Stimulated activated CD8-positive, alpha-beta memory T cell treated with anti-CD3 and anti-CD28 coated beads, Interleukin-4, amount 100 ng/mL, for 4 hours (primary cell): ENCODE measurements around the gene IGFBP2.
A peak's percentile ranks its signal among the peaks of the same experiment; 100 is the strongest.

Source experiments
- DNase-seq, 2 donors: peaks; one replicate each; pipeline ENCODE4 v3.0.0-alpha.2; 2020; ENCODE audit warnings: low read depth in 2 of 2, low spot score in 1 of 2

The IGFBP2 gene

DNA sequence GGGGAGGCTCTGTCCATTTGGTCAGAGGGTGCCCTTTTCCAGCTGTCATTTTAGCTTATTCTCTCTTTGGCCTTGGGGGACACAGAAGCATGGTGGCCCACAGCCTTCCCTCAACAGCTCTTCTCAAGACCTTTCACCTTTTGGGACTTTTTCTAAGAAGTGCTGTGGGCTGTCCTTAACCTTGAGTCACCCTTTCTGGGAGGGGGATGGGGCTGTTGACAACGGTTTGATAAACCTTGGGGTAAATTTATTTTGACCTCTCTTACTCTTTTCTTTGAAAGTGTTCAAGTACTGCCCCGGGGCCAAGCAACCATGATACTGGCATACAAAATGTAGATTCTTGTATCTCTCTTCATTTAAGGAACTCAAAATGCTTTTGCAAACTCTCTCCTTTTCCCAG lies 48.5 kb downstream of the IGFBP2 start:
- DNase-seq, result no peak

DNA sequence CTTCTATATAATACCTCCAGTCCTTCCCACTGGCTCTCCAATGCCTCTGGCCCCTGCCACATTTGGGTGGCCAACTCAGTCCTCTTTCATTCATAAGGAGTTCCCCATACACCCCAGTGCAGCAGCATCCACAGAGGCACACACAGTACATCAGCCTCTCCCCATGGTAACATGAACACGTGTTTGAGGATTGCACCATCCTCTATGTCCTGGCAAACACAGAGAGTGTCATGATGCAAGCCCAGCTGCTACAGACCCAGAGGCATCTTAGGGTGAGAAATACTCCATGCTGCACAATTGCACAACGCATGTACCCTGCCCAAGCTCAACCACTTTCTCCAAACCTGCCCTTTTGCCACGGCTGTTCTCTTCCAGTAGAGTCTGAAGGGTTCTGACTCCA lies 50.6 kb downstream of the IGFBP2 start:
- no peak for DNase-seq

DNA sequence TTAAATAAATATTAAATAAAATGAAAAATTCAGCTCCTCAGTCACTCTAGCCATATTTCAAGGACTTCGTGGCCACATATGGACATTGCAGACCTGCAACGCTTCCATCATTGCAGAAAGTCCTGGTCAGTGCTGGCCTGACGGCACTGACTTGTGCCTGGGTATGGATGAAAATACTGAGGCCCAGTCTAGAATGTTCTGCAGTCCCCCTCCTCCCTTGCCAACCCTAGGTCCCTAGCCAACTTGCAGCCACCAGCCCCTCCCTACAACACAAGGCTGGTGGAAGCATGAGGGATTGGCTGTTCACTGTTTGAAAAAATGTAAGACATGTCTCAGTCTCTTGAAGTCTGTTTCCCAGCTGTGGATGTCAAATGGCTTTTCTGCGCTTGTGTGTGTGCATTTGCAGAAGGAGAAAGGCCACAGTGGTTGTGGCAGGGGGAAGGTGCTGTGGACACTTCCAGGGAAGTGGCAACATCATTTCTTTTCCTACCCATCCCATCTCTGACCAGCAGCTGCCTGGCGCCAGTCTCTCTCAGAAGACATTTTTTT lies 52.2 kb downstream of the IGFBP2 start:
- DNase-seq, result no peak

DNA sequence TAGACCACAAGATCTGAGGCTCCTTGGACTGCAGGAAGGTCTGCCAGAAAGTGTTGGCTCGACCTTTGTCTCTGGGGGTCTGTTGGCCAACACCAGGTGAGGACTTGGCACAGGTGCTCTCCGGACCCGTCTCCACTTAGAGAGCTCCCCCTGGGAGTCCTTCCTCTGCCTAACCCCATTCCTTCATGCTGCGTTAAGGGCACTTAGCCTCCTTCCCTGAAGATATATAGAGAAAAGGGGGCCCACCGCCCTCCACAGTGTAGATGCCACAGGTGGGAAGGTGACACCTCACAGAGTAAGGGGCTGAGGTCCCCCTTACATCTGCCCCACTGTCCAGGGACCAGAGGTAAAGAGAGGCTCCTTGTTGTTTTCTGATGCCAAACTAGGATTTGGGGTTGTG lies 53.9 kb downstream of the IGFBP2 start:
- no peak for DNase-seq

DNA sequence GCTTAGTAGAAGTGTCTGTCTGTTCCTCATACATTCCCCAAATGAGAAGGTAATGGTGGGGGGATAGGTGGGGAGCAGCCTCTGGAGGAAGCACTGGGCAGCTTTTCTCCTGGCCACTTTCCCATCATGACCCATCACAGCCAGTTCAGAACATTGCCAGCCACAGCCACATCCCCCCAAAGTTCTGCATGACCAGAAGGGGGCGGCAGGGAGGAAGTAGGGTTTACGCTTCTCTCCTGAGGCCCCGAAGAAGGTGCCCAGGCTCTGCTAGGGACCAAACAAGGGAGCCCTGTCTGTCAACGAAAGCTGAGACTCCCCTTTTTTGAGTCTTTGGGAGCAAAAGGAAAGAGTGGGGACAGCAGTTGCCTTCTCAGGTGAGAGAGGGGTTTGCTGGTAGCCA lies 54.4 kb downstream of the IGFBP2 start:
- no peak for DNase-seq

DNA sequence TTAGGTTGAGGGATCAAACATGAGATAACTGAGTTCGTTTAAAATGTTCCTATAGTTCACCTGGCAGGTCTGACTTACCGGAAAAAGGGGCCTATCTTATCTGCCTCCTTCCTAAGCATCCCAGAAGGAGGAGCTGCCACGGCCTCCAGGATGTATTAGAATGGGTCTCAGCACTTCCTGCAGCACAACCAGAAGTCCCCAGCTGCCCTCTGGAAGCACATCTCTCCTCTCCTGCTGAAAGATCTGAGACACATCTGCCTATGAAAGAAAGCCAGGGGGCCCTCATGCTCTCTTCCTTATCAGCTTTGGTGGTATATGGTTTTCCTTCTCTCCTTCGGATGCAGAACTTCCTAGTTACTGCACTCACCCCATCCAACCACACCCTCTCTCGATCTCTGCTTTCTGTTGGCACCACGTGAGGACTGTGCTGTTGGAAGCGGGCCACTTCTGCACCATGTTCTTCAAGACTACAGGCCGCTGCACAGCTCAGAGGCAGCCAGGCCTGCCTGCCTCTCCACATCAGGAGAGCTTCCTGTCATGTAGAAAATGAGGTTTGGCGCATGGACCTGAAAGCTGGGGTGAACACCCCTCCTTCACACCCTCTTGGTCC lies 55.6 kb downstream of the IGFBP2 start:
- no peak for DNase-seq

DNA sequence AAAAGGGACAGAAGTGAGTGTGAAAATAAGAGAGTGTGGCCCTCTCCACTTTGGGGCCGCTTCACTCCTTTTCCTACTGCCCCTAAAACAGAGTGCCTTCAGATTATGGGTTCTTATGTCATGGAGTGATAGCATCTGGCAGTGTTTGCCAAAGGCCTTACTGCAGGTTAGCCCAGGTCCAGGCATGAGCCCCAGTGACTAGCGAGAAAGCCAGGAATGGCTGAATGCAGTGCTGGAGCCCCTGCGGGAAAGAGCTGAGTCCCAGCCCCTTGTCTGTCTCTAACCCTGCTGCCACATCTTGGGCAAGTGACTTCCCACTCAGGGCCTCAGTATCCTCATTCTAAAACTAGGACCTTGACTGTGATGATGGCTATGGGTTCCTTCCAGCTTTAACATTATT lies 56.2 kb downstream of the IGFBP2 start:
- no peak for DNase-seq

DNA sequence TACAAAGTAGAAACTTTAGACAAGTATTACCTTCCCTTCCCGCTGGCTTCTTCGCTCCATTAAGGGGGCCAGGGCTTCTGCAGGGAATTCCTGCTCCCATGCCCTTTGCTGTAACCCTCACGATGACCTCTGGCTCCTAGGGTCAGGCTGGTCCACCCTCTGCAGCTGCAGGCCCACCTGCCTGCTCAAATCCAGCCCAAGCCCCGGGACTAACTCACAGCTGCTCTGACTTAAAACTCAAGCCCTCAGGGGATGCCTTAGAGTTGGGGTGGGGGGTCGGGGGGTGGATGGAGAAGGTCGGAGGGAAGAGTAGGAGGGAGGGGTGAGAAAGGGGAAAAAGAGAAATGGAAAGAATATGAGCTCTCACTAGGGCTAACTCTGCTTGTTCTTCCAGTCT lies 57.2 kb downstream of the IGFBP2 start:
- DNase-seq, result no peak

DNA sequence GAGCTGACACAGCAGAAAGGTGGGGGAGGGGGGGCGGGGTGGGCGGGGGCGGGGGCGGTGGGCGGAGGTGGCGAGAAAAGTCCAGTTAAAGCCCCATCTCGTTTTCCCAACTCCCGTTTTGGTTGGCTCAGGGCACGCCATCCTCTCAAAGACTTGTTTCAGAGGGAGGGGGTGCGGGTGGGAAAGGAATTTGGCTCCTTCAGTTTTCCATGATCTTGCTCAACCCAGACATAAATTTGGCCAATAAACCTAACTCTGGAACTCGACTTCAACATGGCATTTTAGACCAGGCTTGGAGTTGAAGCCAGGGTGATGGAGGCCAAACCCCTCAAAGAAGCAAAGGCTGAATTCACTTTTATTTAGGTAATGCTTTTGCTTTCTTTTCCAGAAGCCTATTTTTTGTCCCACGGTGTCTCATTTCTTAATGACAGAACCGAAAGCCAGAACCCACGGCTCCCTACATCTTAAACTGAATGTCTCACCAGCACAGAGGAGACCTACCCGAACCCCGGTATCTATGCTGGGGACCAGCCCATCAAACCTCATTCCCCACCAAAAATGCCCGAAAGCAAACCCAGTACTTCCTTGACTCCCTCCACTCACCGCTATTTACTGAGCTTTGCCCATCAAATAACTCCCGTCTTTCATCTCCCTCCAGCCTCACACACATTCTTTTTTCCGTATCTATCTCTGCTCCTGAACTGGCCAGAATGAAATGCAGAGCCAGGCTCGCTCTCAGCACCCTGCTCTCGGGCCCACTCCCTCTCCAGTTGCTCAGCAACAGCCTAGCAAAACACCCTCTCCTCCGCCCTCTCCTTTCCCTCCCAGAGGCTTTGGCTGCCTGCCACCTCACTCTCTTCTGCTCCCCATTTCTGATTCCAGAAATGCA lies 57.9 kb downstream of the IGFBP2 start:
- no peak for DNase-seq

DNA sequence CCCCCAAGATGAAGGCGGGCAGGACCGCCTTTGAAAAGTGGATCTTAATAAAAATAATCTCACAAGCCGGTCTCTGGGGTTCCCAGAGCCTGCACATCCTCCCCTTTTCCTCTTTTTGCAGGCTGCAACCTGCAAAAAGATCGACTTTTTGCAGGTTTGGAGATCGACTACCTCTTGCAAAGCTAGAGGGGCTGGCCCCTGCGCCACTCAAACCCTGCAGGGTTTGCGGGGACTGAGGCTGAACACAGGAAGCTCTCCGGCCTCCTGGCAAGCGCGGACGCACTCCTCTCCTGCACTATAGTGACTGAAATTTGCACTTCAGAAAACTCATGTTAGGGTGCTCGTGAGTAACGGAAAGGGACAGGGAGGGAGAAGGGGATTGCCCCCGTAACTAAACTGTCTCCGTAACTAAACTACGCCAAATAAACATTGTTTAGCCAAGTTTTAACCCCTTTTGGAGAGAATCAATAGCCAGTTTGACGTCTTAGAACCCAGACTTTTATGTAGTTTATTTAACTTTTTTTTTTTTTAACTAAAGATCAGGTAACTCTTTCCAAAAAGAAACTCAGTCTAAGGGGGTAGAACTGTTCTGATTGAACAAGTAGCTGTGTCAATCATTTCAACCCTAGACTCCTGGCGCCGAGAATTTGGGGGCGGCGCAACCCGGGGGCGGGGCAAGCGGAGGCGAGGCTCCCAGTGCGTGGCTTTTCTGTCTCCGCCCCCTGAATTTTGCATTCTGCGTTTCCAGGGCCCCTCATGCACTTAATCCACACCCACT lies 59.6 kb downstream of the IGFBP2 start:
- DNase-seq, result peak; percentile 33 to 36

DNA sequence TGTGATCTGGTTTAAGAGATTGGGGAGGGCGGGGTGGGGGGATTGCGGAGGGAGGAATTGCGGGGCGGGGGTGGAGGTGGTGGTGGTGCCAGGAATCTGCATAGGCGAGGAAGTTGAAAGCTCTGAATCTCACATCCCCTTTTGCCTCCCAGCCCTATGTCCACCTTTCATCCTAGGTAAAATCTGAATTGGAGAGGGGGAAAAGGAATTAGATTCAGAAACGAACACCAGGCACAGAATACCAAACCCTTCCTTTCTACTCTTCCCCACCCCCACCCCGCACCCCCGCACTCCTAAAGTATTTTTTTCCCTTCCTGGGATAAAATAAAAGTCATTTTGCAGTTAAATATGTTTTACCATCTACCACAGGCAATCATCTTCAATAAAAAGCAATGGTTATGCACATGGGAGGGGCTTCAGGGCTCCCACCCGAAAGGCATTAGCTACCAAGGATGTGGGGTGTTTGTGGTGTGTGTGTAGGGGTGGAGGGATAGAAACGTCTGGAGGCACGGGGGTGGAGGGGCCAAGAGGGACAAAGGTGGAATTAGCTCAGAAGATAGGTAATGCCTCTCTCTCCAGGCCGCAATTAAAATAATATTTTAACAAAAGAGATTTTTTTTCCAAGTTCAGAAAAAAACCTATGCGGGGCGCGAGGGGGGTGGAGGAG lies 60.3 kb downstream of the IGFBP2 start:
- no peak for DNase-seq

DNA sequence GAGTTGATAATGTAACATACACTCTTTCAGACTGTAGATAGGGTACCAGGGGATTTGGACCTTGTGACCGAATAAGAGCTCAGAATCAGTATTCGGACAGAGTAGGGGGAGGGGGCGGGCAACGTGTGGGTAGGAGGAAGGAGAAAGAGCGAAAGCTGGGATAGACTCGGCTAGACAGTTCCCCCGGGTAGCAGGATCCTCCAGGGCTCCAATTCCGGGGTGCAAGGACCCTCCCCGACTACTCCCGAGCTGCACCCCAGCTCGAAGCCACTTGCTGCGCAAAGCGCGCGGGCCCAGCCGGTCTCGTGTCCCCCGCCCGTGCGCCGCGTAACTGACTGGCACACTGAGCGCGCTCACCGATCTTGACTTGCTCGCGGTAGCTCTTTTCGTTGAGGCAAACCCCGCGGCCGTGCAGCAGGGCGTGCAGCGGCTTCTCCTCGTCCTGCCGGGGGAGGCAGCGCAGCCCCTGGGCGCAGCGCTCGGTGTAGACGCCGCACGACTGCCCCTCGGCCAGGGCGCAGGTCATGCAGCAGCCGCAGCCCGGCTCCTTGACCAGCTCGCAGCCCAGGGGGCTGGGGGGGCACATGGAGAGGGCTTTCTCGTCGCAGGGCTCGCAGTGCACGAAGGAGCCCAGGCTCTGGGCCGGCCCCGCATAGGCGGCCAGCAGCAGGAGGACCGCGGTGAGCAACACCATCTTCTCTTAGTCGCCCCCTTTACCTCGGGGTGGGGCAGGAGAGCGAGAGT lies 61.0 kb downstream of the IGFBP2 start:
- DNase-seq, result no peak

DNA sequence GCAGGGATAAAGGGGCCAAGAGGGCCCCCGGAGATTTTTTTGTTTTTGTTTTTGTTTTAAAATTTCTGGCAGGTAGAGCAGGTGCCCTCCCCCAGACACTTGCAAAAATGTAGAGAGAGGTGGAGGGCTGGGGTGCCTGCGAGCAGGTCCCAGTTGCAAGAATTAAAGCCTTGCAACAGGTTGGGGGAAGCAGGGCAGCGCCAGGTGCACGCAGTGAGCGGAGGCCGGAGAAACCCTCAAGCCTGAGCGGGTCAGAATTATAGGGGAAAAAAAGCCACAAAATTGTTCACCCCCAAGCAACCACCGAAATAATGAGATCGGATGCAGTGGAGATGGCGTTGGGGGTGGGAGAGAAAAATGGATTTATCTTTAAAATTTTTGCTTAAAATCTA lies 61.6 kb downstream of the IGFBP2 start:
- no peak for DNase-seq

DNA sequence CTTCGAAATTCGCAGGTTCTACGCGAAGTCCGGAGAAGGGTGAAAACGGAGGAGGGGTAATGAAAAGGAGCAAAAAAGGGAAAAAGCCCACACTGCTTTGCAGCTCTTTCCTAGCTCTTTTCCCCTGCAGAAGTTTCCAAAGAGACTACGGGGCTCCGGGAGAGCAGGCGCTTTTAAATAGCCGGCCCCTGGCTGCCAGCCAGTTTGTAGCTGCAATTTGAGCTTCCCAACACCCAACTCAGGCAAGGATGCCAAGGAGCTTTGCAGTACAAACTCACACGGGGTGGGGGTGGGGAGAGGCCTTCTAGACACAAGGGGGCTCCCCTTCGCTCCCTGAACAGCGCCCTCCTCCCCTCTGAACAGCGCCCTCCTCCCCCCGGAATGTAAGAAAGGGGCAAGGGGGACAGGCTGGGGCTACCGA lies 62.2 kb downstream of the IGFBP2 start, which contains the start of gene IGFBP5:
Gene IGFBP5 (minus strand): TSS at position 149 of the 421 bp plus-strand sequence. CDS start 774 bp downstream, outside the sequence.
- DNase-seq, result no peak

DNA sequence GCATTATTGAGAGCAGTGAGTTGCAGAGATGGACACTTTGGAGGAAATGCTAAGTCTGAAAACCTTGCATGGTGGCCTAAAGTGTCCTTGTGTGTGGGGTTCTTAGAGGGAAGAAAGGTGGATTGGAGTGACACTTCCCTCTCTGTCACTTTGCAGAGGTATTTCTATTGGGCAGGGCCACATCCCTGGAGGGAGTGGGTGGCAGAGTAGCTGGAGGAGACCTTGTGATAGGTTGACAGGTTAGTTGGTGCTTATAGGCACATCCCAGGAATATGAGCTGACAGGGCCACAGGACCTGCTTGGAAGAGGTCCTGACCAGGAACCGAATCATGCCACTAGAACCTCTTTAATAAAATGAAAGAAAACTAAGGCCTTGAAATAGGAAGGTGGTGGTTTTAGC lies 63.1 kb downstream of the IGFBP2 start:
- DNase-seq, result no peak

DNA sequence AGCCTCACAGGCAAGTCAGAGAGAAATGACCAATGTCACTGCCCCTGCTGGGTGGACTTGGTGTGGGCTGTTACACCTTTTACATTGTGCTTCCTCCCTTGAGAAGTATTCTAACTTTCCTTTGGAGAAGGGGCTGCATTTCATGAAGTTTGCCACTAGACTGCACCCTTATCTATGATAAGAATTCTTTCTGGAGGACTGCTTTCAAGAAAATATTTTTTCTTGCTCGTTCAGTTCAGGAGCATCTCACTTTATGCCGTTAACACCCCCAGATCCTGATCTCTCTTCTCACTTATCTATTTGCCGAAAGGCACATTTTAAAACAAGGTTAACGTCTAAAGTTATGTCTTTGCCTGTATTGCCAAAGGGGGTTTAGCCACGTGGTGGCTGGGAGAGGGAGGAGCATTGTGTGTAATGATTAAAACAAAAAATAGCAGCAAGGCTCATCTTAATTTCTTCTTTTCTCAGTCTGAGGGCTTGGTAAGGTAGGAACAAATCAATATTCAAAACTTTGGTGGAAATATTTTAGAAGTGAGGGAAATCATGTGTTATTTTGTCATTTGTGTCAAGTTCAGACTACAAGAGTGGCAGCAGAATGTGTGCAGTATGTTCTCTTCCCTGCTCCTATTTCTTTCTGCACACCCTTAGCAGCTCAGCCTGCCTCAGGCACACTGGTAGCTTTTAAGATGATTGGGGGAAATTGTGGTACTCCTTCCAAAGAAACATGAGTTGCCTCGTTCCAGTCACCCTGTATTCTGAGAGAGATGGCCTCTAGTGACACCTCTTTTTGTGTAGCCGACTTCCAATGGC lies 63.7 kb downstream of the IGFBP2 start:
- no peak for DNase-seq

DNA sequence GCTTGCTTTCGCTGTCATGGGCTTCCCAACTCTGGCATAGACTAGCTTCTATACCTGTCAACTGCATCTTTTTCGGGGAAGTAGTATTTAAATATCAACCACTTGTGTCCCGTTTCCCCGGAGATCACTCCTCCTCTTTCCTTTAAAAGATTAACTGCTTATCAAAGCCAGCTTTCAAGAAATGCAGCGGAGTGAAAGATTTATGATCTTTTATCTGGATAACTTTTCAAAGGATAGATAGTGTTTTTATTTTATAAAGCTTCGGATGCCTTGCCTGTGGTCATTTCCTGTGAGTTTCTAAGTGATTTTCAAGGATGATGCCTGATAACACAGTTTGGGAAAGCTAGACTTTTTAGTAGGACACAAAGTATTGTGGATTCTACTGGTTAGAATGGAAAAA lies 65.1 kb downstream of the IGFBP2 start:
- DNase-seq, result no peak

DNA sequence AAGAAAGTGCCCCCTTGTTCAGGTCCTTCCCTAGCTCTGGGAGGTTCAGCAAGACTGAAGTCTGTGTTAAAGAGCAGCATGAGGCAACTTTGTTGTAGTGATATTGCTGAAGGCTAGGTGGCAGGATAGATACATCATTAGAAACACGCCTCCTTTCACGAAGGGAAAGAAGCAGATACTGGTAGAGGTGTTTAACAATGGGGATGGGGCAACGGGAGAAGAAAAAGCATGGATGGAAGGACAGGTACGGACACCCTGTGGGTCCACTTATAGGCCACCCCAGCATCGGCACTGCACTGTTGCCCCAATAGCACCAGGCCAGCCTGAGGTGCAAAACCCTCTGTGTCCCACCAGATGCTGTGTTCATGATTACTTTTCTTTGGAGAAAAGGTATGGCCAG lies 65.7 kb downstream of the IGFBP2 start:
- DNase-seq, result no peak

DNA sequence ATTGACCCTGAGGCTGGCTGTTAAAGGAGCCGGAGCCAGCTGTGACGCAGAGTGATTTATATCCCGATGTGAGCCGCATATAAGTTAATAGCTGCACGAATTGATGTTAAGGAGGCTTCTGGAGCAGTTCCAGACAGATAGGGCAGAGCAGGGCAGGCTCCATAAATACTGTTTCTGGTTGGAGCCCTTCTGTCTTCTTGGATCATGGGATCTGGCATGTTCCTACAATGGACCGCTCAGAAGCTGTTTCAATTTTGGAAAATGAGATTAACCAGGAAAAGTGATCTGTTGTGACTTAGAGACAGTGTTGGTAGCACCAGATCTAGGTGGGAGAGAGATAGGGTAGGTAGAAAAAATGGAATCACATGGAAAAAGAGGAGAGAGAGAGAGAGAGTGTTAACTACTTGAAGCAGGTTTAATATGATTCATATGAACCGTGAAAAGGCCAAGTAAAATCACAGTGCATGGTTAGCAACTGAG lies 66.9 kb downstream of the IGFBP2 start:
- no peak for DNase-seq
